A673 (cell line): ENCODE measurements around the gene C5orf15.

ENCODE experiments used
- CTCF ChIP-seq: fragments of 300-800, 200-600 bp; sonication (generic); conservative IDR thresholded peaks from 2 replicates; pipeline ENCODE4 v1.5.1; 2017; ENCODE audit warnings: low read depth, mild to moderate bottlenecking, antibody characterized with exemption, low read length, moderate library complexity, mixed read lengths
- EZH2 ChIP-seq: fragments of 200-600 bp; sonication (generic); IDR thresholded peaks from 2 replicates; pipeline ENCODE4 v1.6.1; 2017; ENCODE audit warnings: borderline replicate concordance, low read depth, mild to moderate bottlenecking, mixed read lengths, antibody characterized with exemption, low read length; ENCODE audit not compliant: poor library complexity, severe bottlenecking

GRCh38 chr5:133948721-133949120 is 19.7 kb downstream of the C5orf15 start:
- TF ChIP-seq CTCF (no peak), EZH2 (no peak)
